AG09309 (cell line): ENCODE measurements around the gene ZER1.

Source experiments
- DNase-seq: peaks from one replicate; pipeline ENCODE4 v3.0.0-alpha.2; 2010; ENCODE audit warnings: low read depth
- H3K4me3 ChIP-seq: 2 replicates; pipeline ENCODE4 v1.5.1; 2011; ENCODE audit warnings: mild to moderate bottlenecking, low read depth, low read length, moderate library complexity; ENCODE audit not compliant: control insufficient read depth
- CTCF ChIP-seq: IDR thresholded peaks from 2 replicates; pipeline ENCODE4 v1.5.1; 2011; ENCODE audit warnings: mild to moderate bottlenecking, low read depth, low read length, inconsistent platforms; ENCODE audit not compliant: insufficient read depth, control insufficient read depth; ENCODE audit errors: missing control alignments

Gene ZER1

GRCh38 chr9:128762671-128763449 is 8.9 kb downstream of the ZER1 start:
- no peak overlapping the region for H3K4me3 ChIP-seq
- no peak for DNase-seq
- TF ChIP-seq CTCF, result no peak

GRCh38 chr9:128757602-128758001 is 14.1 kb downstream of the ZER1 start:
- TF ChIP-seq CTCF, result no peak
- DNase-seq, result no peak
- H3K4me3 ChIP-seq, result no peak overlapping the region

- no peak for DNase-seq
- no peak for TF ChIP-seq CTCF
- no peak overlapping the region for H3K4me3 ChIP-seq
Measured at GRCh38 chr9:128753627-128754026, 18.1 kb downstream of the ZER1 start.

- DNase-seq, result no peak
- no peak overlapping the region for H3K4me3 ChIP-seq
- TF ChIP-seq CTCF, result no peak
Measured at GRCh38 chr9:128750926-128751595, 20.7 kb downstream of the ZER1 start.

- no peak for TF ChIP-seq CTCF
- DNase-seq, result no peak
- H3K4me3 ChIP-seq, result no peak overlapping the region
Measured at GRCh38 chr9:128747241-128747640, 24.5 kb downstream of the ZER1 start.

- TF ChIP-seq CTCF, result no peak
- DNase-seq, result no peak
- no peak overlapping the region for H3K4me3 ChIP-seq
Measured at GRCh38 chr9:128743421-128743820, 28.3 kb downstream of the ZER1 start.
